Measurements from ENCODE around the gene ARAP1. TPM values are rescaled to one million over a fixed set of nuclear protein-coding genes. Genes with fewer than 3 reads are reported as not detected.

The ARAP1 gene
- total RNA-seq, 4 donors from 2014 or later = 53.8 to 126 (median 88.8) TPM

DNA sequence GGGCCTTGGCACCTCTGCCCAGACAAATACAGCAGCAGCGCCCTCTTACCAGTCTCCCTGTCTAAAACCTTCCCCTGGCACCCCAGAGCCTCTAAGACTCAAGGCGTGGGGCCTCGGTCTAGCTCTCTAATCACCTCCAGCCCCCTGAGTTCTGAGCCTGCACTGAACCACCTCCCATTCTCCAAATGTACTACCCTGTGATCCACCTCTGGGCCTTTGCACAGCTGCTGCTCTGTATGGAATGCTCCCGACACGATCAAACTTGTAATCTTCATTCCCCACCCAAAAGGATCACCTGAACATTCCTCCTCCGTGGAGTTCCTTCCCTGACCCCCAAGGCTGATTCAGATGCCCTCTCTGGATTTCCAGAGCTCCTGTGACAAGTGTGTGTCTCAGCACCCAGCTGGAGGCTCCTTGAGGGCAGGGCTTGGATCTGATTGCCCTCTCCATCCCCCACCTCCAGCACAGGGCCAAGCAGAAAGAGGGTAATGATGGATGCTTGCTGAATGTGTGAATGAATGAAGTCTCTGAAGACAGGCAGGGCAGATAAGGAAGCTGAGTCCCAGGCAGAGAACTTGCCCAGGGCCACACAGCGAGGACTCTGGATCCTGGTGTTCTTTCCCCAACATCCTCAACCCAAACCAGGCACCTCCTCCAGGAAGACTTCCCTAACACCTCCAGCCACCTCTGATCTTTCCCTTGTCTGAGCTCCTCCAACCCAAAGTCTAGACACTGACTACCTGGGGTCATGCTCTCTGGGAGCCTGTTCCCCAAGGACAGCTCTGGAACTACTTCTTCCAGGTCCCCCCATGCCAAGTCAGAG, 23.3 kb upstream of the ARAP1 start:
- TF ChIP-seq, protein P1, sequence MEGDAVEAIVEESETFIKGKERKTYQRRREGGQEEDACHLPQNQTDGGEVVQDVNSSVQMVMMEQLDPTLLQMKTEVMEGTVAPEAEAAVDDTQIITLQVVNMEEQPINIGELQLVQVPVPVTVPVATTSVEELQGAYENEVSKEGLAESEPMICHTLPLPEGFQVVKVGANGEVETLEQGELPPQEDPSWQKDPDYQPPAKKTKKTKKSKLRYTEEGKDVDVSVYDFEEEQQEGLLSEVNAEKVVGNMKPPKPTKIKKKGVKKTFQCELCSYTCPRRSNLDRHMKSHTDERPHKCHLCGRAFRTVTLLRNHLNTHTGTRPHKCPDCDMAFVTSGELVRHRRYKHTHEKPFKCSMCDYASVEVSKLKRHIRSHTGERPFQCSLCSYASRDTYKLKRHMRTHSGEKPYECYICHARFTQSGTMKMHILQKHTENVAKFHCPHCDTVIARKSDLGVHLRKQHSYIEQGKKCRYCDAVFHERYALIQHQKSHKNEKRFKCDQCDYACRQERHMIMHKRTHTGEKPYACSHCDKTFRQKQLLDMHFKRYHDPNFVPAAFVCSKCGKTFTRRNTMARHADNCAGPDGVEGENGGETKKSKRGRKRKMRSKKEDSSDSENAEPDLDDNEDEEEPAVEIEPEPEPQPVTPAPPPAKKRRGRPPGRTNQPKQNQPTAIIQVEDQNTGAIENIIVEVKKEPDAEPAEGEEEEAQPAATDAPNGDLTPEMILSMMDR (IDR thresholded peaks at IDR 0.05) = no peak
- TF ChIP-seq POLR2AphosphoS5 (IDR thresholded peaks at IDR 0.05) (no peak), EP300 (IDR thresholded peaks at IDR 0.05) (no peak), POLR2A (IDR thresholded peaks at IDR 0.05) (no peak)
- H3K36me3 ChIP-seq = peaks cover 8% of the 10 kb centered on the region
- peaks cover 56% of the 10 kb centered on the region for H3K4me1 ChIP-seq
- no peaks in the 10 kb centered on the region for H3K27me3 ChIP-seq
- H3K4me3 ChIP-seq = no peak overlapping the region
- no peak for DNase-seq (ENCODE audit: low spot score in 2 of 2)
- WGBS = 85% methylated on average over 7 of the region's 7 CpGs
- no peaks in the 10 kb centered on the region for H3K9me3 ChIP-seq
- no peak overlapping the region for H3K27ac ChIP-seq

DNA sequence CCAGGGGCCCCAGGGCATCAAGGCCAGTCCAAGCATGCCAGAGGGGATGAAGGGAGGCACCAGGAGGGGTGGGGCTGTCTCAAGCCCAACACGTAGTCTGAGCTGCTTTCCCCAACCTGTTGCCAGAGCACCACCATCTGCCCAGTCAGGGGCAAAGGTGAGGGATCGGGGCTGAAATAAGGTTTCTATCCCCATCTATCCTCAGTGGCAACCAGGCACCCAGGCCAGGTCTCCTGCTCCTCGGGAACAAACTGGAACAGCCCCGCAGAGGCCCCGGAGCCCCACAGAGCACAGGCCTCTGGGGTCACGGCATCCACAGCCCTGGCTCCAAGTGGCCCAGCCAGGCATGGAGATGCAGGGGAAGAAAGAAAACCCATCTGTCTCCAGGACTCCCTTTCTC, 22.3 kb upstream of the ARAP1 start:
- Histone ChIP-seq H3K9me3 (no peaks in the 10 kb centered on the region), H3K4me3 (no peak overlapping the region), H3K27me3 (no peaks in the 10 kb centered on the region), H3K27ac (no peak overlapping the region), H3K36me3 (peaks cover 8% of the 10 kb centered on the region), H3K4me1 (peaks cover 46% of the 10 kb centered on the region)
- TF ChIP-seq POLR2AphosphoS5 (IDR thresholded peaks at IDR 0.05) (no peak), EP300 (IDR thresholded peaks at IDR 0.05) (no peak), POLR2A (IDR thresholded peaks at IDR 0.05) (no peak)
- TF ChIP-seq, protein P1 (IDR thresholded peaks at IDR 0.05) = no peak
- 76% methylated on average over 5 of the region's 6 CpGs for WGBS
- DNase-seq (ENCODE audit: low spot score in 2 of 2) = no peak

DNA sequence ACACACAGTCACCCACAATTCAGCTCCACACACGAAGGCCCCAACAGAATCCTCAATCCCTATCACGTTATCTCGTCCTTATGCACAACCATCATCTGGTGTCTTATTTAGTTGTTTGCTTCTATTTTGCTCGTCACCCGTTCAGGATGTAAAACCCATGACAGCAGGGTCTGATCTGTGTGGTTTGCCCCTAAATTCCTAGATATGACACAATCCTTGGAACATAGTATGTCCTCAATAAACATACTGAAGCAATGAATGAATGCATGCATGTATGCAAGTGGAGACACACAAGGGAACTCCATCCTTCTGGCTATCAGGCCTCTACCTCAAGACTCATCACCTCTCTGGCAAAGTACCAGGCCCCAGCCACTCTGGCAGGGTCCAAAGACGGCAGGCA, 21.5 kb upstream of the ARAP1 start:
- H3K27me3 ChIP-seq = no peaks in the 10 kb centered on the region
- DNase-seq (ENCODE audit: low spot score in 2 of 2) = no peak
- peaks cover 8% of the 10 kb centered on the region for H3K36me3 ChIP-seq
- TF ChIP-seq EP300 (IDR thresholded peaks at IDR 0.05) = no peak
- no peak for TF ChIP-seq POLR2A (IDR thresholded peaks at IDR 0.05)
- TF ChIP-seq, protein P1 (IDR thresholded peaks at IDR 0.05) = no peak
- no peak for TF ChIP-seq POLR2AphosphoS5 (IDR thresholded peaks at IDR 0.05)
- H3K9me3 ChIP-seq = no peaks in the 10 kb centered on the region
- WGBS = 42% methylated on average over 6 of the region's 6 CpGs
- H3K4me3 ChIP-seq = no peak overlapping the region
- H3K4me1 ChIP-seq = peaks cover 40% of the 10 kb centered on the region
- no peak overlapping the region for H3K27ac ChIP-seq

DNA sequence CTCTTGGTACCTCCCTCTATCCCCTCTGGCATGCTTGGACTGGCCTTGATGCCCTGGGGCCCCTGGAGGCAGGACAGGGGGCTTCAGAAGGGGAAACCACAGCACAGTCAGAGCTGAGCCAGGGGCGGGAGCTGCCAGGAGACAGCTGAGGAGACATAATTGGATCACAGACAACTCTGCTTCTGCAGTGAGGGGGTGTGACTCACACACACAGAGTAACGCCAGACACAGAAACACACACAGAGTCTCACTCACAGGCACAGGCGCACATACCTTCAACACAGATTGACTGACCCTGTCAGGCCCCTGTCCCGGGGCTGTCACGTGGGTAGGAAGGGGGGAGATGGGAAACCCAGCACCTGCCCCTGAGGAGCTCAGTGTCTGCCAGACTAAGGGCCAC, 21.1 kb upstream of the ARAP1 start:
- no peaks in the 10 kb centered on the region for H3K27me3 ChIP-seq
- no peaks in the 10 kb centered on the region for H3K9me3 ChIP-seq
- DNase-seq (ENCODE audit: low spot score in 2 of 2) = no peak
- peaks cover 8% of the 10 kb centered on the region for H3K36me3 ChIP-seq
- H3K4me3 ChIP-seq = no peak overlapping the region
- TF ChIP-seq EP300 (IDR thresholded peaks at IDR 0.05) = no peak
- no peak for TF ChIP-seq POLR2A (IDR thresholded peaks at IDR 0.05)
- TF ChIP-seq, protein P1 (IDR thresholded peaks at IDR 0.05) = no peak
- no peak for TF ChIP-seq POLR2AphosphoS5 (IDR thresholded peaks at IDR 0.05)
- H3K4me1 ChIP-seq = peaks cover 40% of the 10 kb centered on the region
- 25% methylated on average over 5 of the region's 5 CpGs for WGBS
- H3K27ac ChIP-seq = no peak overlapping the region

DNA sequence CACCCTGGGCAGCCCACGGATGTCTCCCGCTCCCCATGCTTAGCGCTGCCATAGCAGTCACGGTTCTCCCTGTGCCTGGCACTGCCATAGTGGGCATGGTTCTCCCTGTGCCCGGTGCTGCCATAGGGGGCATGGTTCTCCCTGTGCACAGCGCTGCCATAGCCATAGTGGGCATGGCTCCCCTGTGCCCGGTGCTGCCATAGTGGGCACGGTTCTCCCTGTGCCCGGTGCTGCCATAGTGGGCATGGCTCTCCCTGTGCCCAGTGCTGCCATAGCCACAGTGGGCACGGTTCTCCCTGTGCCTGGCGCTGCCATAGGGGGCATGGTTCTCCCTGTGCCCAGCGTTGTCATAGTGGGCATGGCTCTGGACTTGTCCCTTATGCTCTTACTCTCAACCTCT, 19.9 kb upstream of the ARAP1 start:
- H3K27me3 ChIP-seq = no peaks in the 10 kb centered on the region
- H3K9me3 ChIP-seq = no peaks in the 10 kb centered on the region
- no peak for TF ChIP-seq POLR2AphosphoS5 (IDR thresholded peaks at IDR 0.05)
- TF ChIP-seq, protein P1 (IDR thresholded peaks at IDR 0.05) = no peak
- no peak for TF ChIP-seq POLR2A (IDR thresholded peaks at IDR 0.05)
- no peak for TF ChIP-seq EP300 (IDR thresholded peaks at IDR 0.05)
- no peak overlapping the region for H3K27ac ChIP-seq
- peaks cover 31% of the 10 kb centered on the region for H3K4me1 ChIP-seq
- H3K36me3 ChIP-seq = peaks cover 8% of the 10 kb centered on the region
- DNase-seq (ENCODE audit: low spot score in 2 of 2) = no peak
- 88% methylated on average over 3 of the region's 12 CpGs for WGBS
- no peak overlapping the region for H3K4me3 ChIP-seq

Measured in suprapubic skin (tissue), 4 donors.